Endothelial cell of umbilical vein (primary cell): ENCODE results near the gene PGBD2. TPM values are rescaled to one million over a fixed set of nuclear protein-coding genes. Genes with fewer than 3 reads are reported as not detected.

ENCODE experiments used
- BruUV-seq: library from RNA; stranded (reverse); fragments of 400-500 nt; replicated peaks from 2 replicates; lab custom pipeline; 2021; lab: Mats Ljungman, UMichigan
- CTCF ChIA-PET: fragments of 300-600, 350-600 bp; sonication (Branson Sonifier 250); formaldehyde crosslinking; loops from one replicate; lab custom pipeline; 2021; ENCODE audit warnings: antibody characterized with exemption, inconsistent platforms; lab: Charles Lee
- POLR2A ChIA-PET: fragments of 300-600, 350-600 bp; sonication (Branson Sonifier 250); formaldehyde crosslinking; loops from one replicate; lab custom pipeline; 2021; ENCODE audit warnings: antibody characterized with exemption, inconsistent platforms; lab: Charles Lee
- DNase-seq: peaks from one replicate; pipeline ENCODE4 v3.0.0-alpha.2; 2011; ENCODE audit warnings: low read depth, low spot score
- FAIRE-seq: peaks from 2 replicates; lab custom pipeline; 2011; peaks lifted over from hg19 to GRCh38; lab: Jason Lieb, UNC
- H2AFZ ChIP-seq: 2 replicates; pipeline ENCODE4 v1.6.0; 2012; ENCODE audit warnings: low read depth, low read length, control low read depth, inconsistent platforms
- H3K27ac ChIP-seq: 2 replicates; pipeline ENCODE4 v1.5.1; 2011; ENCODE audit warnings: low read depth, mild to moderate bottlenecking, control low read depth, low read length, moderate library complexity; ENCODE audit not compliant: insufficient read depth
- H3K27me3 ChIP-seq, 2 experiments: 2 replicates each; pipeline versions ENCODE4 v1.6.0 to v1.6.1; 2011; ENCODE audit warnings: low read length in 2 of 2, mixed read lengths in 1 of 2; ENCODE audit not compliant: control insufficient read depth in 2 of 2, insufficient read depth in 2 of 2
- H3K36me3 ChIP-seq, 2 experiments: 2 replicates in 1 of 2; 3 replicates in 1 of 2; pipeline ENCODE4 v1.5.1; 2011; ENCODE audit warnings: low read length in 2 of 2, mild to moderate bottlenecking in 1 of 2, moderate library complexity in 1 of 2; ENCODE audit not compliant: control insufficient read depth in 2 of 2, insufficient read depth in 2 of 2; ENCODE audit errors: extremely low read depth in 1 of 2
- H3K4me1 ChIP-seq: 3 replicates; pipeline ENCODE4 v1.5.1; 2011; ENCODE audit warnings: mild to moderate bottlenecking, low read length; ENCODE audit not compliant: control insufficient read depth, insufficient read depth; ENCODE audit errors: extremely low read depth
- H3K4me2 ChIP-seq: 2 replicates; pipeline ENCODE4 v1.6.1; 2011; ENCODE audit warnings: low read length, control low read depth, mixed read lengths; ENCODE audit not compliant: insufficient read depth
- H3K4me3 ChIP-seq, 3 experiments: fragments of 200-600 bp in 1 of 3; sonication (generic), shearing (Covaris generic) in 1 of 3; replicated peaks in 1 of 3; 2 replicates each; pipeline ENCODE4 v1.5.1; 2011 to 2016; ENCODE audit warnings: control low read depth in 3 of 3, low read length in 3 of 3, mild to moderate bottlenecking in 2 of 3, inconsistent platforms in 1 of 3, low read depth in 1 of 3, moderate library complexity in 1 of 3; ENCODE audit not compliant: insufficient read depth in 1 of 3
- H3K79me2 ChIP-seq: 2 replicates; pipeline ENCODE4 v1.6.0; 2012; ENCODE audit warnings: low read length, inconsistent platforms; ENCODE audit not compliant: control insufficient read depth, insufficient read depth
- H3K9ac ChIP-seq: replicated peaks from 2 replicates; pipeline ENCODE3; 2011; ENCODE audit warnings: low read length, control low read depth; ENCODE audit not compliant: insufficient read depth; ENCODE audit errors: extremely low read depth
- H3K9me1 ChIP-seq: replicated peaks from 3 replicates; pipeline ENCODE4 v1.6.0; 2011; ENCODE audit warnings: mild to moderate bottlenecking, low read length; ENCODE audit not compliant: control insufficient read depth, insufficient read depth; ENCODE audit errors: extremely low read depth
- H3K9me3 ChIP-seq: replicated peaks from 2 replicates; pipeline ENCODE4 v1.5.1; 2012; ENCODE audit warnings: low read length, inconsistent platforms; ENCODE audit not compliant: control insufficient read depth, insufficient read depth
- H4K20me1 ChIP-seq: replicated peaks from 2 replicates; pipeline ENCODE3; 2011; ENCODE audit warnings: mild to moderate bottlenecking, low read length; ENCODE audit not compliant: control insufficient read depth, insufficient read depth; ENCODE audit errors: extremely low read depth
- CTCF ChIP-seq, 2 donors: IDR thresholded peaks; 1 replicate in 1 of 2; 2 replicates in 1 of 2; pipeline ENCODE4 v1.5.1; 2011; ENCODE audit warnings: low read length in 2 of 2, mild to moderate bottlenecking in 2 of 2, moderate library complexity in 2 of 2, control low read depth in 1 of 2, inconsistent platforms in 1 of 2, low read depth in 1 of 2; ENCODE audit not compliant: insufficient read depth in 1 of 2; ENCODE audit errors: extremely low read depth in 1 of 2
- FOS ChIP-seq: IDR thresholded peaks from 2 replicates; pipeline ENCODE4 v1.6.1; 2011; ENCODE audit warnings: mild to moderate bottlenecking, low read length, moderate library complexity, borderline replicate concordance; ENCODE audit not compliant: insufficient read depth
- GATA2 ChIP-seq: IDR thresholded peaks from 2 replicates; pipeline ENCODE4 v1.7.0; 2011; ENCODE audit warnings: low read depth, mild to moderate bottlenecking, moderate library complexity, mixed read lengths, low read length; ENCODE audit not compliant: insufficient read length, insufficient read depth
- JUN ChIP-seq: IDR thresholded peaks from 2 replicates; pipeline ENCODE4 v1.6.1; 2011; ENCODE audit warnings: borderline replicate concordance, low read depth; ENCODE audit not compliant: insufficient read length, insufficient read depth
- MAX ChIP-seq: IDR thresholded peaks from 2 replicates; pipeline ENCODE4 v1.6.1; 2011; ENCODE audit not compliant: insufficient read depth, insufficient read length
- POLR2AphosphoS5 ChIP-seq: IDR thresholded peaks from 2 replicates; pipeline ENCODE4 v1.6.1; 2012; ENCODE audit warnings: low read depth, mild to moderate bottlenecking, control low read depth, low read length, moderate library complexity; ENCODE audit not compliant: insufficient read depth
- dilution Hi-C: fragments of 300-500 bp; cut with MboI; formaldehyde crosslinking; loops from one replicate; pipeline ENCODE4 v1.15.0; 2019; ENCODE audit warnings: low sequenced_read_pairs; ENCODE audit not compliant: extremely low pct_ligation_motif_present
- intact Hi-C: fragments of 100-400 bp; cut with micrococcal nuclease; formaldehyde crosslinking; loops from one replicate; pipeline ENCODE4 v1.10.0; 2022
- polyA plus RNA-seq, 4 experiments: library from polyadenylated mRNA; depleted of rRNA in 3 of 4; stranded (reverse) in 3 of 4; unstranded in 1 of 4; fragments of >200 nt; gene quantifications; 2 replicates each; pipeline versions ENCODE4 v1.2.1 to v1.2.3, GENCODE V29; 2011 to 2012; ENCODE audit warnings: missing spikeins in 1 of 4
- total RNA-seq: library from RNA; stranded (reverse); gene quantifications from 2 replicates; pipeline ENCODE4 v1.2.3, GENCODE V29; 2021

Gene PGBD2
- total and polyA plus RNA-seq, 2 donors (not counting 3 experiments of a cell fraction or from before 2014, with no cell fraction given) = 5.2 to 6.1 TPM

- no peaks in the 10 kb centered on the region for H3K36me3 ChIP-seq
- H3K9me3 ChIP-seq = no peaks in the 10 kb centered on the region
- intact Hi-C loops (no loop called here), dilution Hi-C loops (no loop called here)
- H3K9me1 ChIP-seq = no peaks in the 10 kb centered on the region
- TF ChIP-seq MAX = no peak
- no peak for TF ChIP-seq GATA2
- TF ChIP-seq POLR2AphosphoS5 = no peak
- TF ChIP-seq JUN = no peak
- no peak for TF ChIP-seq CTCF (IDR thresholded peaks at IDR 0.05; ENCODE audit: extremely low read depth in 1 of 2, insufficient read depth in 1 of 2, low read depth in 1 of 2, low read length in 2 of 2)
- TF ChIP-seq FOS = no peak
- DNase-seq = no peak
- no peak overlapping the region for H2AFZ ChIP-seq
- H3K27ac ChIP-seq = no peak overlapping the region
- no peak overlapping the region for H3K4me2 ChIP-seq
- no peaks in the 10 kb centered on the region for H3K79me2 ChIP-seq
- no peak overlapping the region for H3K9ac ChIP-seq
- no peaks in the 10 kb centered on the region for H4K20me1 ChIP-seq
- peaks cover 3% of the 10 kb centered on the region for H3K4me1 ChIP-seq
- H3K27me3 ChIP-seq = peaks cover 6 to 11% of the 10 kb centered on the region in 2 experiments
- peak; percentile 48 for FAIRE-seq
- no peak overlapping the region for H3K4me3 ChIP-seq
- no TSS peak for BruUV-seq
- ChIA-PET CTCF (no interaction called here), POLR2A (no interaction called here)
Measured at GRCh38 chr1:248900637-248901036, 5.4 kb upstream of the PGBD2 start.
